HG02938 (cell line): ENCODE measurements around the gene KIDINS220.
A peak's percentile ranks its signal among the peaks of the same experiment; 100 is the strongest.
"Not testable (repeated sequence)": the region's sequence is repeated elsewhere in the genome, so short reads cannot be mapped to it uniquely, and the experiment has no call there.

Source experiments
- ATAC-seq: cut with Tn5 transposase; IDR thresholded peaks from one replicate; pipeline ENCODE4 v1.9.1; 2021; ENCODE audit warnings: mild to moderate bottlenecking, moderate library complexity; ENCODE audit not compliant: unreplicated experiment

The KIDINS220 gene

GRCh38 chr2:8756716-8757115 lies 80.7 kb downstream of the KIDINS220 start:
- ATAC-seq = no peak

GRCh38 chr2:8756230-8756629 lies 81.2 kb downstream of the KIDINS220 start:
- no peak for ATAC-seq

- ATAC-seq = no peak
Observed at GRCh38 chr2:8754106-8754776, 83.2 kb downstream of the KIDINS220 start.

GRCh38 chr2:8753609-8754008 lies 83.8 kb downstream of the KIDINS220 start:
- ATAC-seq = no peak

GRCh38 chr2:8752385-8752784 lies 85.0 kb downstream of the KIDINS220 start:
- ATAC-seq = peak; percentile 58

GRCh38 chr2:8750221-8750620 lies 87.2 kb downstream of the KIDINS220 start:
- ATAC-seq = no peak

- ATAC-seq = no peak
Observed at GRCh38 chr2:8743261-8743660, 94.2 kb downstream of the KIDINS220 start.

- ATAC-seq = no peak
Observed at GRCh38 chr2:8740136-8740535, 97.3 kb downstream of the KIDINS220 start.

GRCh38 chr2:8737571-8738175 lies 99.7 kb downstream of the KIDINS220 start:
- ATAC-seq = no peak

GRCh38 chr2:8732601-8733000 lies 104.8 kb downstream of the KIDINS220 start:
- ATAC-seq = no peak

- no peak for ATAC-seq
Observed at GRCh38 chr2:8729939-8730338, 107.5 kb downstream of the KIDINS220 start.

GRCh38 chr2:8729101-8729500 lies 108.3 kb downstream of the KIDINS220 start:
- ATAC-seq = not testable (repeated sequence)

GRCh38 chr2:8728305-8729015 lies 109.0 kb downstream of the KIDINS220 start:
- ATAC-seq = no peak

- ATAC-seq = no peak
Observed at GRCh38 chr2:8725838-8726237, 111.6 kb downstream of the KIDINS220 start.

- ATAC-seq = no peak
Observed at GRCh38 chr2:8722986-8723385, 114.4 kb downstream of the KIDINS220 start.

- ATAC-seq = no peak
Observed at GRCh38 chr2:8721410-8721809, 116.0 kb downstream of the KIDINS220 start.

- ATAC-seq = no peak
Observed at GRCh38 chr2:8720741-8721140, 116.7 kb downstream of the KIDINS220 start.

GRCh38 chr2:8719528-8719927 lies 117.9 kb downstream of the KIDINS220 start:
- no peak for ATAC-seq

GRCh38 chr2:8714971-8715370 lies 122.4 kb downstream of the KIDINS220 start:
- no peak for ATAC-seq

- ATAC-seq = no peak
Observed at GRCh38 chr2:8714283-8714682, 123.1 kb downstream of the KIDINS220 start.

- no peak for ATAC-seq
Observed at GRCh38 chr2:8710951-8711350, 126.5 kb downstream of the KIDINS220 start.

- no peak for ATAC-seq
Observed at GRCh38 chr2:8709611-8710010, 127.8 kb downstream of the KIDINS220 start.
